NCI-H510A (cell line): Measurements from ENCODE around the gene GRK6.

Experiments used
- DNase-seq: peaks from one replicate; lab custom pipeline; 2025; lab: John Stamatoyannopoulos, UW

The GRK6 gene

GRCh38 chr5:177454397-177455035, 28.0 kb downstream of the GRK6 start:
- DNase-seq: peak; percentile 71

GRCh38 chr5:177455036-177455660, 28.7 kb downstream of the GRK6 start:
- peak; percentile 50 for DNase-seq

- peak; percentile 81 for DNase-seq
Measured at GRCh38 chr5:177455661-177456590, 29.4 kb downstream of the GRK6 start.

- DNase-seq: no peak
Measured at GRCh38 chr5:177456591-177456964, 30.1 kb downstream of the GRK6 start.

GRCh38 chr5:177456976-177457851, 30.7 kb downstream of the GRK6 start:
- DNase-seq: peak; percentile 88

- DNase-seq: no peak
Measured at GRCh38 chr5:177457852-177458681, 31.6 kb downstream of the GRK6 start.

- DNase-seq: no peak
Measured at GRCh38 chr5:177458912-177459350, 32.5 kb downstream of the GRK6 start.

- no peak for DNase-seq
Measured at GRCh38 chr5:177459357-177459756, 32.9 kb downstream of the GRK6 start.

- no peak for DNase-seq
Measured at GRCh38 chr5:177459819-177460628, 33.5 kb downstream of the GRK6 start.

- no peak for DNase-seq
Measured at GRCh38 chr5:177462021-177462670, 35.7 kb downstream of the GRK6 start.

GRCh38 chr5:177465044-177465443, 38.6 kb downstream of the GRK6 start:
- DNase-seq: no peak

- DNase-seq: no peak
Measured at GRCh38 chr5:177466861-177467260, 40.4 kb downstream of the GRK6 start.

- no peak for DNase-seq
Measured at GRCh38 chr5:177467436-177467835, 41.0 kb downstream of the GRK6 start.

- no peak for DNase-seq
Measured at GRCh38 chr5:177468329-177468684, 41.8 kb downstream of the GRK6 start.

- DNase-seq: no peak
Measured at GRCh38 chr5:177468685-177469628, 42.5 kb downstream of the GRK6 start.

GRCh38 chr5:177469750-177470525, 43.5 kb downstream of the GRK6 start:
- DNase-seq: no peak

- DNase-seq: no peak
Measured at GRCh38 chr5:177470759-177471536, 44.5 kb downstream of the GRK6 start.
